Measurements from ENCODE around the gene UBE2L3. TPM values are rescaled to one million over a fixed set of nuclear protein-coding genes. Genes with fewer than 3 reads are reported as not detected.

Gene UBE2L3
- total and polyA plus RNA-seq, 2 of the 13 experiments (the other 11 are each of a cell fraction or from before 2014, with no cell fraction given), result 30.2 to 58.1 TPM

DNA sequence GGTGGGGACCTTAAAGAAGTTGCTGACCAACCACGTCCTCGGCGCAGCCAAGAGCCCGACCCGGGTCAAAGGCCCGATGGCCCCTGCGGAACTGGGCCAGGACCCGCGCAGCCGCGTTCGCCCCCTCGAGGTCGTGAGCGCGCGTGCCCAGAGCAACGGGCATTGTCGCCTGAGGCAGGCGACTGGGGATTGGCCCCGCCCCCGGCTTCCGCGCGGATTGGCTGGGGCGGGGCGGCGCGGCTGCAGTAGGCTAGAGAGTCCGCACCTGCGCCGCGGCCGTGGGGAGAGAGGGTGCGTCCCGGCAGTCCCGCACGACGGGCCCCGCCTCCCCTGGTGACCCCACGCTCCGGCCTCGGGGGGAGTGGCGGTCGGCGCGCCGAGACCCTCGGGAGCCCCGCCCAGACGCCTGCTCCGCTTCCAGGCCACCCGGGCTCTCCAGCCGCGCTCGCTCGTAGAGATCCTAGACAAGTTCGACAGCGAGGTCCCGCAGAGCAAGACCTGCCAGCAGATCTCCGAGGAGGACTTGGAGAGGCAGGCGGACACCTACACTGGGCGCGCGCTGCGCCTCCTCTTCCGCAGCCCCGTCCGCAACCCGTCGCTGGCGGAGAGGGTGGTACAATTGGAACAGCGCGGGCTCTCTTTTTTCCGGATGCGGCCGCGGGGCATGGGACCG lies 90.0 kb downstream of the UBE2L3 start (continued):
- TF ChIP-seq ZNF556 (CRISPR knock-in tag; IDR thresholded peaks at IDR 0.05; ENCODE audit: borderline replicate concordance) (0 out of 2 replicates have a peak, but pooled peaks have one; percentile 21), RBFOX2 (IDR thresholded peaks at IDR 0.05; ENCODE audit: low read depth, low read length) (peak; percentile 89), MZF1 (CRISPR knock-in tag; IDR thresholded peaks at IDR 0.05; ENCODE audit: borderline replicate concordance) (no peak), ZNF746 (CRISPR knock-in tag; IDR thresholded peaks at IDR 0.05) (peak; percentile 78; the same call in 1 of the 2 replicates), ELF3 (CRISPR knock-in tag; IDR thresholded peaks at IDR 0.05) (no peak), MTF1 (CRISPR knock-in tag; IDR thresholded peaks at IDR 0.05) (no peak), ZNF160 (CRISPR knock-in tag; IDR thresholded peaks at IDR 0.05) (no peak; the same call in 1 of the 2 replicates), THAP11 (CRISPR knock-in tag; IDR thresholded peaks at IDR 0.05) (peak; percentile 59), DNMT3B (CRISPR knock-in tag; conservative IDR thresholded peaks at IDR 0.05) (no peak), NFKB2 (CRISPR knock-in tag; IDR thresholded peaks at IDR 0.05; ENCODE audit: borderline replicate concordance) (0 out of 2 replicates have a peak, but pooled peaks have one; percentile 38), NFE2 (CRISPR knock-in tag; IDR thresholded peaks at IDR 0.05) (no peak), HMG20A (CRISPR knock-in tag; IDR thresholded peaks at IDR 0.05; ENCODE audit: borderline replicate concordance) (no peak), MED1 (CRISPR knock-in tag; IDR thresholded peaks at IDR 0.05) (peak; percentile 35), NR3C1 (CRISPR knock-in tag; IDR thresholded peaks at IDR 0.05) (no peak), HNRNPK (IDR thresholded peaks at IDR 0.05; ENCODE audit: low read depth, low read length, poor library complexity, severe bottlenecking) (peak; percentile 57)
- TF ChIP-seq, protein P1, sequence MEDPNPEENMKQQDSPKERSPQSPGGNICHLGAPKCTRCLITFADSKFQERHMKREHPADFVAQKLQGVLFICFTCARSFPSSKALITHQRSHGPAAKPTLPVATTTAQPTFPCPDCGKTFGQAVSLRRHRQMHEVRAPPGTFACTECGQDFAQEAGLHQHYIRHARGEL (CRISPR knock-in tag; IDR thresholded peaks at IDR 0.05), result no peak
- TF ChIP-seq, protein P2, sequence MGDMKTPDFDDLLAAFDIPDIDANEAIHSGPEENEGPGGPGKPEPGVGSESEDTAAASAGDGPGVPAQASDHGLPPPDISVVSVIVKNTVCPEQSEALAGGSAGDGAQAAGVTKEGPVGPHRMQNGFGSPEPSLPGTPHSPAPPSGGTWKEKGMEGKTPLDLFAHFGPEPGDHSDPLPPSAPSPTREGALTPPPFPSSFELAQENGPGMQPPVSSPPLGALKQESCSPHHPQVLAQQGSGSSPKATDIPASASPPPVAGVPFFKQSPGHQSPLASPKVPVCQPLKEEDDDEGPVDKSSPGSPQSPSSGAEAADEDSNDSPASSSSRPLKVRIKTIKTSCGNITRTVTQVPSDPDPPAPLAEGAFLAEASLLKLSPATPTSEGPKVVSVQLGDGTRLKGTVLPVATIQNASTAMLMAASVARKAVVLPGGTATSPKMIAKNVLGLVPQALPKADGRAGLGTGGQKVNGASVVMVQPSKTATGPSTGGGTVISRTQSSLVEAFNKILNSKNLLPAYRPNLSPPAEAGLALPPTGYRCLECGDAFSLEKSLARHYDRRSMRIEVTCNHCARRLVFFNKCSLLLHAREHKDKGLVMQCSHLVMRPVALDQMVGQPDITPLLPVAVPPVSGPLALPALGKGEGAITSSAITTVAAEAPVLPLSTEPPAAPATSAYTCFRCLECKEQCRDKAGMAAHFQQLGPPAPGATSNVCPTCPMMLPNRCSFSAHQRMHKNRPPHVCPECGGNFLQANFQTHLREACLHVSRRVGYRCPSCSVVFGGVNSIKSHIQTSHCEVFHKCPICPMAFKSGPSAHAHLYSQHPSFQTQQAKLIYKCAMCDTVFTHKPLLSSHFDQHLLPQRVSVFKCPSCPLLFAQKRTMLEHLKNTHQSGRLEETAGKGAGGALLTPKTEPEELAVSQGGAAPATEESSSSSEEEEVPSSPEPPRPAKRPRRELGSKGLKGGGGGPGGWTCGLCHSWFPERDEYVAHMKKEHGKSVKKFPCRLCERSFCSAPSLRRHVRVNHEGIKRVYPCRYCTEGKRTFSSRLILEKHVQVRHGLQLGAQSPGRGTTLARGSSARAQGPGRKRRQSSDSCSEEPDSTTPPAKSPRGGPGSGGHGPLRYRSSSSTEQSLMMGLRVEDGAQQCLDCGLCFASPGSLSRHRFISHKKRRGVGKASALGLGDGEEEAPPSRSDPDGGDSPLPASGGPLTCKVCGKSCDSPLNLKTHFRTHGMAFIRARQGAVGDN (CRISPR knock-in tag; IDR thresholded peaks at IDR 0.05), result peak; percentile 90
- TF ChIP-seq, protein P3, sequence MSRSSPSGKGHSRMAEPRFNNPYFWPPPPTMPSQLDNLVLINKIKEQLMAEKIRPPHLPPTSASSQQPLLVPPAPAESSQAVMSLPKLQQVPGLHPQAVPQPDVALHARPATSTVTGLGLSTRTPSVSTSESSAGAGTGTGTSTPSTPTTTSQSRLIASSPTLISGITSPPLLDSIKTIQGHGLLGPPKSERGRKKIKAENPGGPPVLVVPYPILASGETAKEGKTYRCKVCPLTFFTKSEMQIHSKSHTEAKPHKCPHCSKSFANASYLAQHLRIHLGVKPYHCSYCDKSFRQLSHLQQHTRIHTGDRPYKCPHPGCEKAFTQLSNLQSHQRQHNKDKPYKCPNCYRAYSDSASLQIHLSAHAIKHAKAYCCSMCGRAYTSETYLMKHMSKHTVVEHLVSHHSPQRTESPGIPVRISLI (CRISPR knock-in tag; IDR thresholded peaks at IDR 0.05; ENCODE audit: borderline replicate concordance), result no peak
- TF ChIP-seq, protein P4, sequence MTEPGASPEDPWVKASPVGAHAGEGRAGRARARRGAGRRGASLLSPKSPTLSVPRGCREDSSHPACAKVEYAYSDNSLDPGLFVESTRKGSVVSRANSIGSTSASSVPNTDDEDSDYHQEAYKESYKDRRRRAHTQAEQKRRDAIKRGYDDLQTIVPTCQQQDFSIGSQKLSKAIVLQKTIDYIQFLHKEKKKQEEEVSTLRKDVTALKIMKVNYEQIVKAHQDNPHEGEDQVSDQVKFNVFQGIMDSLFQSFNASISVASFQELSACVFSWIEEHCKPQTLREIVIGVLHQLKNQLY (CRISPR knock-in tag; IDR thresholded peaks at IDR 0.05), result 0 out of 2 replicates have a peak, but pooled peaks have one; percentile 37
- TF ChIP-seq, protein P5, sequence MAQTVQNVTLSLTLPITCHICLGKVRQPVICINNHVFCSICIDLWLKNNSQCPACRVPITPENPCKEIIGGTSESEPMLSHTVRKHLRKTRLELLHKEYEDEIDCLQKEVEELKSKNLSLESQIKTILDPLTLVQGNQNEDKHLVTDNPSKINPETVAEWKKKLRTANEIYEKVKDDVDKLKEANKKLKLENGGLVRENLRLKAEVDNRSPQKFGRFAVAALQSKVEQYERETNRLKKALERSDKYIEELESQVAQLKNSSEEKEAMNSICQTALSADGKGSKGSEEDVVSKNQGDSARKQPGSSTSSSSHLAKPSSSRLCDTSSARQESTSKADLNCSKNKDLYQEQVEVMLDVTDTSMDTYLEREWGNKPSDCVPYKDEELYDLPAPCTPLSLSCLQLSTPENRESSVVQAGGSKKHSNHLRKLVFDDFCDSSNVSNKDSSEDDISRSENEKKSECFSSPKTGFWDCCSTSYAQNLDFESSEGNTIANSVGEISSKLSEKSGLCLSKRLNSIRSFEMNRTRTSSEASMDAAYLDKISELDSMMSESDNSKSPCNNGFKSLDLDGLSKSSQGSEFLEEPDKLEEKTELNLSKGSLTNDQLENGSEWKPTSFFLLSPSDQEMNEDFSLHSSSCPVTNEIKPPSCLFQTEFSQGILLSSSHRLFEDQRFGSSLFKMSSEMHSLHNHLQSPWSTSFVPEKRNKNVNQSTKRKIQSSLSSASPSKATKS (CRISPR knock-in tag; IDR thresholded peaks at IDR 0.05), result no peak
- TF ChIP-seq, protein P6, sequence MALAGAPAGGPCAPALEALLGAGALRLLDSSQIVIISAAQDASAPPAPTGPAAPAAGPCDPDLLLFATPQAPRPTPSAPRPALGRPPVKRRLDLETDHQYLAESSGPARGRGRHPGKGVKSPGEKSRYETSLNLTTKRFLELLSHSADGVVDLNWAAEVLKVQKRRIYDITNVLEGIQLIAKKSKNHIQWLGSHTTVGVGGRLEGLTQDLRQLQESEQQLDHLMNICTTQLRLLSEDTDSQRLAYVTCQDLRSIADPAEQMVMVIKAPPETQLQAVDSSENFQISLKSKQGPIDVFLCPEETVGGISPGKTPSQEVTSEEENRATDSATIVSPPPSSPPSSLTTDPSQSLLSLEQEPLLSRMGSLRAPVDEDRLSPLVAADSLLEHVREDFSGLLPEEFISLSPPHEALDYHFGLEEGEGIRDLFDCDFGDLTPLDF (CRISPR knock-in tag; IDR thresholded peaks at IDR 0.05), result peak; percentile 65
